SK-N-SH (cell line): ENCODE results near the gene ERH. TPM values are rescaled to one million over a fixed set of nuclear protein-coding genes. Genes with fewer than 3 reads are reported as not detected.

Experiments used
- CTCF ChIA-PET: fragments of 300-600, 350-600 bp; formaldehyde crosslinking; extraction: SDS; loops from one replicate; lab custom pipeline; 2021; lab: Yijun Ruan, JAX
- POLR2A ChIA-PET: fragments of 350-600 bp; sonication (Branson Sonifier 250); formaldehyde crosslinking; extraction: SDS; loops from one replicate; lab custom pipeline; 2020; ENCODE audit warnings: antibody characterized with exemption, inconsistent platforms; lab: Yijun Ruan, JAX
- DNase-seq: peaks from one replicate; pipeline ENCODE4 v3.0.0; 2012
- H2AFZ ChIP-seq: fragments of 200-600 bp; sonication (generic); 2 replicates; pipeline ENCODE4 v1.8.1; 2016; ENCODE audit warnings: antibody characterized with exemption, mild to moderate bottlenecking, low read depth
- H3F3A ChIP-seq: fragments of 200-600 bp; sonication (generic); replicated peaks from 2 replicates; pipeline ENCODE3; 2016; ENCODE audit warnings: antibody characterized with exemption, mild to moderate bottlenecking; ENCODE audit not compliant: insufficient read depth
- H3K27ac ChIP-seq, 2 experiments: fragments of 200-500 bp in 1 of 2; fragments of 200-600 bp in 1 of 2; sonication (Bioruptor generic) in 1 of 2; sonication (generic), shearing (Covaris generic) in 1 of 2; 2 replicates each; pipeline versions ENCODE4 v1.5.1 to v1.6.1; 2014 to 2016; ENCODE audit warnings: low read depth in 2 of 2, inconsistent platforms in 1 of 2, low read length in 1 of 2, mild to moderate bottlenecking in 1 of 2, mixed read lengths in 1 of 2
- H3K27me3 ChIP-seq: fragments of 200-600 bp; sonication (generic), shearing (Covaris generic); 2 replicates; pipeline ENCODE4 v1.6.1; 2016; ENCODE audit warnings: mixed run types; ENCODE audit not compliant: insufficient read depth
- H3K36me3 ChIP-seq, 2 experiments: fragments of 200-500 bp in 1 of 2; fragments of 200-600 bp in 1 of 2; sonication (Bioruptor generic) in 1 of 2; sonication (generic) in 1 of 2; replicated peaks in 1 of 2; 2 replicates each; pipeline versions ENCODE3 to v1.5.1; 2014 to 2016; ENCODE audit warnings: low read length in 1 of 2, mild to moderate bottlenecking in 1 of 2; ENCODE audit not compliant: insufficient read depth in 2 of 2, control insufficient read depth in 1 of 2
- H3K4me1 ChIP-seq, 2 experiments: fragments of 200-500 bp in 1 of 2; fragments of 200-600 bp in 1 of 2; sonication (Bioruptor generic) in 1 of 2; sonication (generic), shearing (Covaris generic) in 1 of 2; 2 replicates each; pipeline versions ENCODE4 v1.5.1 to v1.6.1; 2014 to 2016; ENCODE audit warnings: low read depth in 1 of 2, low read length in 1 of 2, mixed run types in 1 of 2; ENCODE audit not compliant: insufficient read depth in 2 of 2, control insufficient read depth in 1 of 2
- H3K4me2 ChIP-seq: fragments of 200-600 bp; sonication (generic), shearing (Covaris generic); 2 replicates; pipeline ENCODE4 v1.6.1; 2017; ENCODE audit warnings: mixed run types
- H3K4me3 ChIP-seq, 2 experiments: fragments of 200-500 bp in 1 of 2; fragments of 200-600 bp in 1 of 2; sonication (Bioruptor generic) in 1 of 2; sonication (generic), shearing (Covaris generic) in 1 of 2; 2 replicates each; pipeline versions ENCODE4 v1.5.1 to v1.8.1; 2014 to 2016; ENCODE audit warnings: low read depth in 2 of 2, inconsistent platforms in 1 of 2, low read length in 1 of 2, mild to moderate bottlenecking in 1 of 2, mixed read lengths in 1 of 2, moderate library complexity in 1 of 2
- H3K79me2 ChIP-seq: fragments of 200-600 bp; sonication (generic); 2 replicates; pipeline ENCODE4 v1.8.1; 2017; ENCODE audit warnings: mild to moderate bottlenecking; ENCODE audit not compliant: insufficient read depth
- H3K9ac ChIP-seq: fragments of 200-600 bp; sonication (generic); 2 replicates; pipeline ENCODE4 v1.6.1; 2017; ENCODE audit warnings: mixed run types
- H3K9me2 ChIP-seq: fragments of 200-600 bp; sonication (generic); 2 replicates; pipeline ENCODE4 v1.6.1; 2017; ENCODE audit warnings: mixed run types
- H3K9me3 ChIP-seq: fragments of 200-600 bp; sonication (generic); 2 replicates; pipeline ENCODE4 v1.6.1; 2017; ENCODE audit warnings: mixed run types, mild to moderate bottlenecking, moderate library complexity
- H4K20me1 ChIP-seq: fragments of 200-600 bp; sonication (generic); 2 replicates; pipeline ENCODE4 v1.6.1; 2017; ENCODE audit warnings: mild to moderate bottlenecking, mixed run types; ENCODE audit not compliant: insufficient read depth
- CHD2 ChIP-seq: fragments of 150-350 bp; IDR thresholded peaks from 2 replicates; pipeline ENCODE4 v1.6.1; 2018; ENCODE audit warnings: low read length; ENCODE audit not compliant: partially characterized antibody
- EP300 ChIP-seq, 2 experiments: IDR thresholded peaks; 2 replicates each; pipeline versions ENCODE4 v1.4.0 to v1.6.1; 2012; ENCODE audit warnings: borderline replicate concordance in 1 of 2, low read depth in 1 of 2, low read length in 1 of 2
- EZH2phosphoT487 ChIP-seq: fragments of 200-600 bp; sonication (generic); IDR thresholded peaks from 2 replicates; pipeline ENCODE4 v1.6.1; 2017; ENCODE audit warnings: low read depth, mixed run types, mild to moderate bottlenecking, antibody characterized with exemption, moderate library complexity, borderline replicate concordance
- FOSL2 ChIP-seq: IDR thresholded peaks from 2 replicates; pipeline ENCODE4 v1.4.0; 2012; ENCODE audit warnings: low read depth, mild to moderate bottlenecking, moderate library complexity, borderline replicate concordance
- FOXJ3 ChIP-seq: sonication (generic); formaldehyde crosslinking; IDR thresholded peaks from 2 replicates; pipeline ENCODE4 v1.5.1; 2020; ENCODE audit warnings: mild to moderate bottlenecking, missing genetic modification reagents
- GABPA ChIP-seq: IDR thresholded peaks from 2 replicates; pipeline ENCODE4 v1.4.0; 2012; ENCODE audit warnings: low read depth, mild to moderate bottlenecking
- GATA2 ChIP-seq: sonication (generic); formaldehyde crosslinking; IDR thresholded peaks from 2 replicates; pipeline ENCODE4 v1.5.0; 2020; ENCODE audit warnings: mild to moderate bottlenecking, missing genetic modification reagents
- MXI1 ChIP-seq: IDR thresholded peaks from 2 replicates; pipeline ENCODE4 v1.6.1; 2012; ENCODE audit warnings: mild to moderate bottlenecking, low read depth, low read length, improper control_type of control experiment
- NFIC ChIP-seq: IDR thresholded peaks from 2 replicates; pipeline ENCODE4 v1.4.0; 2012; ENCODE audit warnings: borderline replicate concordance
- RCOR1 ChIP-seq: fragments of 150-350 bp; IDR thresholded peaks from 2 replicates; pipeline ENCODE4 v1.6.1; 2017; ENCODE audit warnings: antibody characterized with exemption, low read length
- REST ChIP-seq: IDR thresholded peaks from 2 replicates; pipeline ENCODE4 v1.6.1; 2012; ENCODE audit warnings: mild to moderate bottlenecking, low read depth, low read length, moderate library complexity
- SIN3A ChIP-seq: IDR thresholded peaks from 2 replicates; pipeline ENCODE4 v1.6.1; 2012; ENCODE audit warnings: low read depth, mild to moderate bottlenecking, low read length, moderate library complexity, borderline replicate concordance
- SMC3 ChIP-seq: IDR thresholded peaks from 2 replicates; pipeline ENCODE4 v1.6.1; 2012; ENCODE audit warnings: low read depth, low read length, improper control_type of control experiment
- TAF1 ChIP-seq: IDR thresholded peaks from 2 replicates; pipeline ENCODE4 v1.6.1; 2012; ENCODE audit warnings: low read depth, mild to moderate bottlenecking, low read length, moderate library complexity, borderline replicate concordance
- TEAD4 ChIP-seq: IDR thresholded peaks from 2 replicates; pipeline ENCODE4 v1.4.0; 2012; ENCODE audit warnings: mild to moderate bottlenecking, borderline replicate concordance; ENCODE audit not compliant: insufficient read depth
- USF1 ChIP-seq: IDR thresholded peaks from 2 replicates; pipeline ENCODE4 v1.4.0; 2012; ENCODE audit warnings: low read depth, borderline replicate concordance
- WGBS: methylation state at CpG from one replicate; pipeline ENCODE4 v1.1.6; 2017; ENCODE audit warnings: low lambda C conversion rate; 5-methylcytosine and 5-hydroxymethylcytosine counted together
- polyA plus RNA-seq, 3 experiments: library from polyadenylated mRNA; depleted of rRNA; stranded (reverse); fragments of >200 nt; gene quantifications; 2 replicates each; pipeline ENCODE4 v1.2.3, GENCODE V29; 2012
- TF ChIP-seq, protein P1 (sequence below): fragments of 150-350 bp; IDR thresholded peaks from 2 replicates; pipeline ENCODE4 v1.6.1; 2017; ENCODE audit warnings: antibody characterized with exemption, low read length, low read depth, borderline replicate concordance
- TF ChIP-seq, protein P2 (sequence below): fragments of 200-600 bp; sonication (generic); IDR thresholded peaks from 2 replicates; pipeline ENCODE4 v1.6.1; 2017; ENCODE audit warnings: antibody characterized with exemption, mild to moderate bottlenecking, moderate library complexity

ERH gene
- polyA plus RNA-seq, 1 of the 3 experiments (the other 2 are of a cell fraction) = 186 TPM

- POLR2A ChIA-PET = no interaction called here
- no peaks in the 10 kb centered on the region for H3K27me3 ChIP-seq
- CTCF ChIA-PET = interaction anchor here (2.4 to 3.0 kb wide), 2 partner anchors 83 to 100 kb away, joined by 5 to 13 read pairs; partner anchors contain the start of gene GALNT16
- no peak for TF ChIP-seq GABPA
- no peak for TF ChIP-seq CHD2
- TF ChIP-seq MXI1 = no peak
- H2AFZ ChIP-seq = no peak overlapping the region
- H3K4me2 ChIP-seq = no peak overlapping the region
- H3K9ac ChIP-seq = no peak overlapping the region
- no peaks in the 10 kb centered on the region for H4K20me1 ChIP-seq
- no peaks in the 10 kb centered on the region for H3F3A ChIP-seq
- H3K4me1 ChIP-seq = peaks cover 0 to 2% of the 10 kb centered on the region in 2 experiments; a peak in 1 of 4 replicates
- 93% methylated on average over 8 of the region's 8 CpGs for WGBS
- no peak overlapping the region for H3K4me3 ChIP-seq
- no peaks in the 10 kb centered on the region for H3K79me2 ChIP-seq
- H3K9me3 ChIP-seq = no peaks in the 10 kb centered on the region
- H3K9me2 ChIP-seq = no peaks in the 10 kb centered on the region
- H3K36me3 ChIP-seq = peaks cover 0 to under 1% of the 10 kb centered on the region in 2 experiments
- no peak for DNase-seq
- no peak overlapping the region for H3K27ac ChIP-seq
These were observed 55.1 kb downstream of the ERH start for GRCh38 chr14:69342928-69343525.

DNA sequence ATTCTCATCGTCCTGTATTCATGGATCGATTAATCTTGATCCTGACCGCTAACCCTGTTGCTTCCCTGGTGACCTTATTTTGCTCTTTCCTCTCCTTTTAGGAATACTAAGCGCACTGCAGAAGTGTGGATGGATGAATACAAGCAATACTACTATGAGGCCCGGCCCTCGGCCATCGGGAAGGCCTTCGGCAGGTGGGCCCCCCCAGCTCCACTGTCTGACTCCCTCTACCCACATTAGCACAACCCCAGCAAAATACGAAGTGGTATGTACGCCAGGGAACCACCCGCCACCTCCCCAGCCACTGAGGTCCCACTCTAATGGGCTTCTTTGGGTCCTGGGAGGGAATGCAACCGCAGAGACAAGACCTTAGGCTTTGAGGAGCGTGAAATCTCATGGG, 58.7 kb downstream of the ERH start:
- Histone ChIP-seq H3K27ac (no peak overlapping the region), H3K4me3 (no peak overlapping the region), H3K36me3 (no peaks in the 10 kb centered on the region), H3K79me2 (no peaks in the 10 kb centered on the region), H3K4me2 (no peak overlapping the region), H3F3A (no peaks in the 10 kb centered on the region), H3K9me2 (no peaks in the 10 kb centered on the region), H3K27me3 (no peaks in the 10 kb centered on the region), H3K9ac (no peak overlapping the region), H3K4me1 (peaks cover 0 to 2% of the 10 kb centered on the region in 2 experiments; a peak in 1 of 4 replicates), H3K9me3 (no peaks in the 10 kb centered on the region), H4K20me1 (no peaks in the 10 kb centered on the region), H2AFZ (no peak overlapping the region)
- no peak for DNase-seq
- 96% methylated on average over 13 of the region's 13 CpGs for WGBS
- ChIA-PET POLR2A (no interaction called here), CTCF (no interaction called here)
- no peak for TF ChIP-seq SMC3
- no peak for TF ChIP-seq MXI1
- no peak for TF ChIP-seq SIN3A
- TF ChIP-seq EP300 (IDR thresholded peaks at IDR 0.05; ENCODE audit: borderline replicate concordance in 1 of 2, low read depth in 1 of 2, low read length in 1 of 2) = no peak
- TF ChIP-seq, protein P1, sequence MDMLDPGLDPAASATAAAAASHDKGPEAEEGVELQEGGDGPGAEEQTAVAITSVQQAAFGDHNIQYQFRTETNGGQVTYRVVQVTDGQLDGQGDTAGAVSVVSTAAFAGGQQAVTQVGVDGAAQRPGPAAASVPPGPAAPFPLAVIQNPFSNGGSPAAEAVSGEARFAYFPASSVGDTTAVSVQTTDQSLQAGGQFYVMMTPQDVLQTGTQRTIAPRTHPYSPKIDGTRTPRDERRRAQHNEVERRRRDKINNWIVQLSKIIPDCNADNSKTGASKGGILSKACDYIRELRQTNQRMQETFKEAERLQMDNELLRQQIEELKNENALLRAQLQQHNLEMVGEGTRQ = no peak
- no peak for TF ChIP-seq USF1
- no peak for TF ChIP-seq TAF1
- TF ChIP-seq, protein P2, sequence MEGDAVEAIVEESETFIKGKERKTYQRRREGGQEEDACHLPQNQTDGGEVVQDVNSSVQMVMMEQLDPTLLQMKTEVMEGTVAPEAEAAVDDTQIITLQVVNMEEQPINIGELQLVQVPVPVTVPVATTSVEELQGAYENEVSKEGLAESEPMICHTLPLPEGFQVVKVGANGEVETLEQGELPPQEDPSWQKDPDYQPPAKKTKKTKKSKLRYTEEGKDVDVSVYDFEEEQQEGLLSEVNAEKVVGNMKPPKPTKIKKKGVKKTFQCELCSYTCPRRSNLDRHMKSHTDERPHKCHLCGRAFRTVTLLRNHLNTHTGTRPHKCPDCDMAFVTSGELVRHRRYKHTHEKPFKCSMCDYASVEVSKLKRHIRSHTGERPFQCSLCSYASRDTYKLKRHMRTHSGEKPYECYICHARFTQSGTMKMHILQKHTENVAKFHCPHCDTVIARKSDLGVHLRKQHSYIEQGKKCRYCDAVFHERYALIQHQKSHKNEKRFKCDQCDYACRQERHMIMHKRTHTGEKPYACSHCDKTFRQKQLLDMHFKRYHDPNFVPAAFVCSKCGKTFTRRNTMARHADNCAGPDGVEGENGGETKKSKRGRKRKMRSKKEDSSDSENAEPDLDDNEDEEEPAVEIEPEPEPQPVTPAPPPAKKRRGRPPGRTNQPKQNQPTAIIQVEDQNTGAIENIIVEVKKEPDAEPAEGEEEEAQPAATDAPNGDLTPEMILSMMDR = no peak
- TF ChIP-seq NFIC = no peak
- no peak for TF ChIP-seq TEAD4
- TF ChIP-seq RCOR1 = no peak
- no peak for TF ChIP-seq REST
- TF ChIP-seq EZH2phosphoT487 = no peak
- no peak for TF ChIP-seq GABPA
- TF ChIP-seq FOXJ3 (CRISPR knock-in tag) = no peak
- TF ChIP-seq CHD2 = no peak
- TF ChIP-seq GATA2 = no peak
- no peak for TF ChIP-seq FOSL2
